Lung (tissue), 12 donors: ENCODE data around the gene RCOR2. TPM values are rescaled to one million over a fixed set of nuclear protein-coding genes. Genes with fewer than 3 reads are reported as not detected.

Experiments
- ATAC-seq: fragments of 200-7000 bp; cut with Tn5 transposase; one replicate; pipeline ENCODE4 v1.9.1; 2020; ENCODE audit warnings: moderate number of reproducible peaks; ENCODE audit not compliant: insufficient read depth, low FRiP score
- DNase-seq, 3 donors: peaks; one replicate each; pipeline ENCODE4 v3.0.0-alpha.2; 2013 to 2017
- H3K27ac ChIP-seq, 2 donors: one replicate each; pipeline ENCODE4 v1.5.1; 2013; ENCODE audit warnings: mild to moderate bottlenecking in 2 of 2, moderate library complexity in 2 of 2, control low read depth in 1 of 2, inconsistent platforms in 1 of 2, low read depth in 1 of 2, low read length in 1 of 2
- H3K27me3 ChIP-seq, 3 donors: one replicate each; pipeline ENCODE4 v1.5.1; 2013; ENCODE audit warnings: low read length in 2 of 3; ENCODE audit not compliant: control insufficient read depth in 3 of 3, insufficient read depth in 3 of 3
- H3K36me3 ChIP-seq, 4 donors: one replicate each; pipeline ENCODE4 v1.5.1; 2013; ENCODE audit warnings: low read length in 4 of 4, mild to moderate bottlenecking in 1 of 4, moderate library complexity in 1 of 4; ENCODE audit not compliant: control insufficient read depth in 4 of 4, insufficient read depth in 4 of 4
- H3K4me1 ChIP-seq, 5 donors: one replicate each; pipeline ENCODE4 v1.5.1; 2013; ENCODE audit warnings: low read length in 5 of 5, mild to moderate bottlenecking in 2 of 5, moderate library complexity in 1 of 5; ENCODE audit not compliant: control insufficient read depth in 5 of 5, insufficient read depth in 5 of 5
- H3K4me3 ChIP-seq: one replicate; pipeline ENCODE4 v1.5.1; 2013; ENCODE audit warnings: mild to moderate bottlenecking, control low read depth, moderate library complexity
- H3K9ac ChIP-seq, 2 donors: one replicate each; pipeline ENCODE4 v1.5.1; 2013; ENCODE audit warnings: low read length in 2 of 2, control low read depth in 1 of 2; ENCODE audit not compliant: insufficient read depth in 1 of 2
- H3K9me3 ChIP-seq, 4 donors: one replicate each; pipeline ENCODE4 v1.5.1; 2013; ENCODE audit warnings: low read length in 3 of 4, mild to moderate bottlenecking in 1 of 4, moderate library complexity in 1 of 4; ENCODE audit not compliant: control insufficient read depth in 4 of 4, insufficient read depth in 3 of 4
- WGBS, 2 donors: extraction: QIAGEN DNeasy Blood & Tissue Kit; methylation state at CpG; one replicate each; pipeline ENCODE4 v1.1.7; 2013; 5-methylcytosine and 5-hydroxymethylcytosine counted together
- polyA plus RNA-seq, 2 donors: library from polyadenylated mRNA; stranded (reverse); fragments of 200-250 nt; gene quantifications; one replicate each; pipeline ENCODE4 v1.2.1, GENCODE V29; 2013
- total RNA-seq, 2 donors: library from RNA; depleted of rRNA in 1 of 2; stranded (reverse); fragments of >200 nt in 1 of 2; gene quantifications; one replicate each; pipeline ENCODE4 v1.2.1, GENCODE V29; 2014 to 2021
- TF ChIP-seq, protein P1 (sequence below): IDR thresholded peaks from 2 replicates; pipeline ENCODE4 v1.5.1; 2012; ENCODE audit warnings: mild to moderate bottlenecking; ENCODE audit errors: control extremely low read depth, extremely low read depth
- donor health status: control.
- donor health status: control.
- donor health status: Bipolar disorder and iron deficiency.
- donor health status: healthy.
- donor health status: DM: yes; HTN: yes; CAD: no.

The RCOR2 gene
- total and polyA plus RNA-seq, 4 donors, result 0.16 to 1.6 (median 0.87) TPM

DNA sequence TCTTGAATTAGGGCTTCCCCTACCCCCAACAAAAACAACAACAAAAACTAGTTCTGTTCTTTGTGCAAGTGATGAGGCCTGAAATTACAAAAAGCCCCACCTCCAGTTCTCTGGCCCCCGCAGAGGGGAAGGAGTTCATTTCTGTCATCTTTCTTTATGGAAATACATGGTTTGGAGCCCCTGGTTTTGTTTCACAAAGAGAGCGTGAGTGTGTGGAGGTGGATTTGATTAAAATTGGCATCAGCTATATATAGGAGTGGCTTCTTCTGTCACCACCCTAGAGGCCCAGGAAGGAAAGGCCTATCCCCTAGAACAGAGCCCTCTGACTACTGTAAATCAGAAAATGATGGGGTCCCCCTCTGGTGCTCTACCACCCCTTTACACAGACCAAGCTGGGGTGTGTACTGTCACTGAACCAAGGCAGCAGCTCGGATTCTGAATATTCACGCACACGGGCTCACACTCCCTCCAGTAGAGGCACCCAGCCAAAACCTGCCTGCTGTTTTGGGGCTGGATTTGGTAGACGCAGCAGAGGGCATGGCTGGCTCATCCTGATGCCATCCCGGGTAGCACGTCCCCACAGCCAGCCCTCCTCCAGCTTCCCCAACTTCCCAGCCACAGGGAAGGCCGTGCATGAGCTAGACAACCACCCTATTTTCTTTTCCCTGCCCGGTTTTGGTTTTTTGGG, 19.4 kb downstream of the RCOR2 start:
- 92 to 96% methylated on average over 10 of the region's 10 CpGs for WGBS, 2 donors
- no peaks in the 10 kb centered on the region for H3K9me3 ChIP-seq
- H3K4me1 ChIP-seq, result peaks cover 0 to 7% (median 0%) of the 10 kb centered on the region in 5 donors
- no peak for ATAC-seq
- H3K27ac ChIP-seq, result no peak overlapping the region
- no peak overlapping the region for H3K4me3 ChIP-seq
- no peak overlapping the region for H3K9ac ChIP-seq
- H3K27me3 ChIP-seq, result no peaks in the 10 kb centered on the region
- peaks cover 36 to 61% (median 54%) of the 10 kb centered on the region in 4 donors for H3K36me3 ChIP-seq
- DNase-seq, result no peak
- TF ChIP-seq, protein P1, sequence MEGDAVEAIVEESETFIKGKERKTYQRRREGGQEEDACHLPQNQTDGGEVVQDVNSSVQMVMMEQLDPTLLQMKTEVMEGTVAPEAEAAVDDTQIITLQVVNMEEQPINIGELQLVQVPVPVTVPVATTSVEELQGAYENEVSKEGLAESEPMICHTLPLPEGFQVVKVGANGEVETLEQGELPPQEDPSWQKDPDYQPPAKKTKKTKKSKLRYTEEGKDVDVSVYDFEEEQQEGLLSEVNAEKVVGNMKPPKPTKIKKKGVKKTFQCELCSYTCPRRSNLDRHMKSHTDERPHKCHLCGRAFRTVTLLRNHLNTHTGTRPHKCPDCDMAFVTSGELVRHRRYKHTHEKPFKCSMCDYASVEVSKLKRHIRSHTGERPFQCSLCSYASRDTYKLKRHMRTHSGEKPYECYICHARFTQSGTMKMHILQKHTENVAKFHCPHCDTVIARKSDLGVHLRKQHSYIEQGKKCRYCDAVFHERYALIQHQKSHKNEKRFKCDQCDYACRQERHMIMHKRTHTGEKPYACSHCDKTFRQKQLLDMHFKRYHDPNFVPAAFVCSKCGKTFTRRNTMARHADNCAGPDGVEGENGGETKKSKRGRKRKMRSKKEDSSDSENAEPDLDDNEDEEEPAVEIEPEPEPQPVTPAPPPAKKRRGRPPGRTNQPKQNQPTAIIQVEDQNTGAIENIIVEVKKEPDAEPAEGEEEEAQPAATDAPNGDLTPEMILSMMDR, result no peak

DNA sequence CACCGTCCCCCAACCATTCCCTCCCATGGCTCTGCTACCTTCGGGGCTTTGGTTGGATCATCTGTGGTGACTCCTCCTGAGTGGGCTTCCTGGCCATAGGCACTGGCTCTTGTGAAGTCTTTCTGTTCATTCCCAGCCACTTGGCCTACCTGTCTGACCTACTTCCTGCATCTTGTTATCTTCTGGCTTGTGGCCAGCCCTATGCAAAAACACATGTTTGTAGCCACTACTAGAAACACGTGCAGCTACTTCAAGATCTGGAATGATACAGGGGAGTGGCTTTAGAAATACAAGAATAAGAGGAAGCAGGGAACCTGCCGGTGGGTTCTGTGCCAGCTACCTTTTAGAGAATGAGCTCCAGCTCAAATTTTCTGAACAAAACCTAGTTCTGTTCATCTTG, 20.9 kb downstream of the RCOR2 start:
- H3K27me3 ChIP-seq, result no peaks in the 10 kb centered on the region
- no peak overlapping the region for H3K4me3 ChIP-seq
- WGBS, 2 donors, result 59 to 75% methylated on average over 4 of the region's 4 CpGs
- TF ChIP-seq, protein P1, result no peak
- H3K4me1 ChIP-seq, result peaks cover 0 to 8% (median 0%) of the 10 kb centered on the region in 5 donors
- peaks cover 26 to 53% (median 46%) of the 10 kb centered on the region in 4 donors for H3K36me3 ChIP-seq
- no peaks in the 10 kb centered on the region for H3K9me3 ChIP-seq
- no peak overlapping the region for H3K27ac ChIP-seq
- peak; percentile 64 for ATAC-seq
- H3K9ac ChIP-seq, result no peak overlapping the region
- peak in 2 of 3 donors; percentile 31 to 73 for DNase-seq

DNA sequence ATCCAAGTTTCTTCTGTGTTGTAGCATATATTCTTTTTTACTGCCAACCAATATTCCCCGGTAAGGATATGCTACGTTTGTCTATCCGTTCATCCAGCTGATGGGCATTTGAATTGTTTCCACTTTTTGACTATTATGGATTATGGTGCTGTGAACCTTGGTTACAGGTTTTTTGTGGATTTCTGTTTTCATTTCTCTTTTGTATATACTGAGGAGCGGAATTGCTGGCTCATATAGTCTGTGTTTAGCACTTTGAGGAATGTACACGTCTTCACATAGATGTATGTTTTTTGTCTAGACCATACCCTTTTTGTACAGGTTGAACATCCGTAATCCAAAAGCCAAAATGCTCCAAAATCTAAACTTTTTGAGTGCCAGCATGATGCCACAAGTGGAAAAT, 23.6 kb downstream of the RCOR2 start:
- DNase-seq (no peak), ATAC-seq (no peak)
- H3K9me3 ChIP-seq, result no peaks in the 10 kb centered on the region
- TF ChIP-seq, protein P1, result no peak
- H3K36me3 ChIP-seq, result peaks cover 12 to 28% (median 23%) of the 10 kb centered on the region in 4 donors
- 98 to 99% methylated on average over 6 of the region's 6 CpGs for WGBS, 2 donors
- H3K4me3 ChIP-seq, result no peak overlapping the region
- H3K27me3 ChIP-seq, result no peaks in the 10 kb centered on the region
- H3K4me1 ChIP-seq, result peaks cover 0 to 25% (median 0%) of the 10 kb centered on the region in 5 donors
- no peak overlapping the region for H3K27ac ChIP-seq
- H3K9ac ChIP-seq, result no peak overlapping the region
